GM19043 (cell line): ENCODE results near the gene TERT.
"Not testable (repeated sequence)": the region's sequence is repeated elsewhere in the genome, so short reads cannot be mapped to it uniquely, and the experiment has no call there.

Experiments
- ATAC-seq: cut with Tn5 transposase; IDR thresholded peaks from one replicate; pipeline ENCODE4 v1.9.1; 2021; ENCODE audit warnings: low read depth; ENCODE audit not compliant: unreplicated experiment

TERT gene

GRCh38 chr5:1294835-1295649, at the start of gene TERT:
TSS of gene TERT (minus strand) at chr5:1295068. CDS start at chr5:1294989, 79 bp downstream.
- ATAC-seq = no peak

- peak; percentile 22 for ATAC-seq
These were observed 49.3 kb upstream of the TERT start for GRCh38 chr5:1343931-1344901.

GRCh38 chr5:1343315-1343751, 48.5 kb upstream of the TERT start:
- ATAC-seq = no peak

DNA sequence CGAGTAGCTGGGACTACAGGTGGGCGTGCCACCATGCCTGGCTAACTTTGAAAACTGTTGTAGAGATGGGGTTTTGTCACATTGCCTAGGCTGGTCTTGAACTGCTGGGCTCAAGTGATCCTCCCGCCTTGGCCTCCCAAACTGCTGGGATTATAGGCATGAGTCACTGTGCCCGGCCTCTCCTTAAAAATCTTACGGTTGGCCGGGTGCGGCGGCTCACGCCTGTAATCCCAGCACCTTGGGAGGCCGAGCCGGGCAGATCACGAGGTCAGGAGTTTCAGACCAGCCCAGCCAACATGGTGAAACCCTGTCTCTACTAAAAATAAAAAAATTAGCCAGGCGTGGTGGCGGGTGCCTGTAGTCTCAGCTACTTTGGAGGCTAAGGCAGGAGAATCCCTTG, 47.8 kb upstream of the TERT start:
- not testable (repeated sequence) for ATAC-seq

GRCh38 chr5:1342268-1342667, 47.4 kb upstream of the TERT start:
- ATAC-seq = no peak

DNA sequence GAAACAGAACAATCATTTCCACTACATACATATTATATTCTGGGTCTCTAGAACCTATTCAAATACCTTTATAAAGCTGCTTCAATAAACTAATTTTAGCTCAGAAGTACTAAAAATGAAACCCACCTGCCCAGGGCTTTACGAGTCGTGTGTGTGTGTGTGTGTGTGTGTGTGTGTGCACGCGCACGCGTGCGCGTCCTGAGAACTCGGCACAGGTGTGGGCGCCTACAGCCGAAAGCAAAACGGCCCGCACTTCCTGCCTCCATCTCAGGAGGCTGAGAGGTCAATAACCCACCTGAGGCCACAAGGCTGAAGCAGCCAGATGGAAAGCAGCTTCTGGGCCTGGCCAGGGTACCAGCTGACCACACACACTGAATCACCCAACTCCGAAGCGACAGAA, 47.0 kb upstream of the TERT start:
- ATAC-seq = no peak

GRCh38 chr5:1339818-1340210, 44.9 kb upstream of the TERT start:
- not testable (repeated sequence) for ATAC-seq

DNA sequence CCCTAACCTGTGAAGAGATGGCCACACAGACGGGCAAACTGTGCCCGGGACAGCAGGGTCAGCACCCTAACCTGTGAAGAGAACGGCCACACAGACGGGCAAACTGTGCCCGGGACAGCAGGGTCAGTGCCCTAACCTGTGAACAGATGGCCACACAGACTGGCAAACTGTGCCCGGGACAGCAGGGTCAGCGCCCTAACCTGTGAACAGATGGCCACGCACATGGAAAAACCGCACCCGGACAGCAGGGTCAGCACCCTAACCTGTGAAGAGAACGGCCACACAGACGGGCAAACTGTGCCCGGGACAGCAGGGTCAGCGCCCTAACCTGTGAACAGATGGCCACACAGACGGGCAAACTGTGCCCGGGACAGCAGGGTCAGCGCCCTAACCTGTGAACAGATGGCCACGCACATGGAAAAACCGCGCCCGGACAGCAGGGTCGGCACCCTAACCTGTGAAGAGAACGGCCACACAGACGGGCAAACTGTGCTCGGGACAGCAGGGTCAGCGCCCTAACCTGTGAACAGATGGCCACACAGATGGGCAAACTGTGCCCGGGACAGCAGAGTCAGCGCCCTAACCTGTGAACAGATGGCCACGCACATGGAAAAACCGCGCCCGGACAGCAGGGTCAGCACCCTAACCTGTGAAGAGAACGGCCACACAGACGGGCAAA, 44.4 kb upstream of the TERT start:
- not testable (repeated sequence) for ATAC-seq

- ATAC-seq = no peak
These were observed 43.7 kb upstream of the TERT start for GRCh38 chr5:1338506-1339070.

GRCh38 chr5:1338196-1338490, 43.3 kb upstream of the TERT start:
- no peak for ATAC-seq

GRCh38 chr5:1337489-1338195, 42.8 kb upstream of the TERT start:
- ATAC-seq = no peak

DNA sequence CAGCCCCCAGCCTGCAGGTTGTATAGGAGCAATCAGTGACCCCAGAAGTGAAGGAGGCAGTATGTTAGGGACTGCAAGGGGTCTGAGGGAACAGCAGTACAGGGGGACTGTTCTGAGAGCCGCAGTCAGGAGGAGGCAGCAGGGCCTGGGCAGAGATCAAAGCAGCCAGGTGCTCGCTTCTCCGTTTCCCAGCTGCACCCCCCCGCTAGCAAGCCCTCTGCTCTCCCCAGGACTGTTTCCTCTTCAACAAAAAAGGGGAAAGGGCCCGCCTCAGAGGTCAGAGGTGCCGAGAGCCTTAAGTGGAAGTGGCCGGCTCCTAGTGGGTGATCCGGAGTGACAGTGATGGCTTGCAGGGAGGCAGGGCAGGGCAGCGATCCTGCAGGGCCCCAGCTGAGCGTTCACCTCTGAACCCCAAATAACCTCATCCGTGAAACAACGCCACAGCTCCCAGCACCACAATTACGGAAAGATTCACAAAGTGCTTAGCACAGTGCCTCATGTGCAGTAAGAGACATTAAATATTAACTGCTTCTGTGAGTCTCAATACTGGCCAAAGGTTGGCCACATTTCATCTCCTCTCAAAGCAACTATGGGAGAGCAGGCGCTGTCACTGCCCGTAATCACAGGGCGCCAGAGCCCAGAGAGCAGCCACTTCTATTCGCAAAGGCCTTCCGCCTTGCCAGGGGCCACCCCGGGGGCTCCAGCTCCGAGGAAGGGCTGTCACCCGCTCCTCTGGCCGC, 42.1 kb upstream of the TERT start:
- no peak for ATAC-seq

DNA sequence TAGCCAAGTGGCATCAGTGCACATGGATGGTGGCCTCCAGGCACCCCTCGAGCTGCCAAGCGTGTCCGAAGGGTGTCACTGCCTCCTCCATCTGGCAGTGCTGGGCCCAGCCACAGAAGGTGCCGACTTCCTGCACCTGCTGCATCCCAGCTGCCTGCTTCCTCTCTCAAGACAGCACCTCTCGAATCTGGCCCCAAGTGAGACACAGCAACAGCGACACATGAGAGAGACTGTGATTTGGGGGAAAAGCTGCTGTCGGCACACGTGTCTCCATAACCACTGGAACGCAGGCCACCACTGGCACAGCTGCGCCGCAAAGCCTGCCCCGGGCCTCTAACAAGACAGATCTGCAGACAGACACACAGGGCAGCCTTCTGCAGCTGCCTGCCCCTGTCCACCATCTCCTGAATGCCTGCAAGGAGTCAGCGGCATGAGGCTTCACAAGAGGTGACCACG, 41.3 kb upstream of the TERT start:
- ATAC-seq = no peak

DNA sequence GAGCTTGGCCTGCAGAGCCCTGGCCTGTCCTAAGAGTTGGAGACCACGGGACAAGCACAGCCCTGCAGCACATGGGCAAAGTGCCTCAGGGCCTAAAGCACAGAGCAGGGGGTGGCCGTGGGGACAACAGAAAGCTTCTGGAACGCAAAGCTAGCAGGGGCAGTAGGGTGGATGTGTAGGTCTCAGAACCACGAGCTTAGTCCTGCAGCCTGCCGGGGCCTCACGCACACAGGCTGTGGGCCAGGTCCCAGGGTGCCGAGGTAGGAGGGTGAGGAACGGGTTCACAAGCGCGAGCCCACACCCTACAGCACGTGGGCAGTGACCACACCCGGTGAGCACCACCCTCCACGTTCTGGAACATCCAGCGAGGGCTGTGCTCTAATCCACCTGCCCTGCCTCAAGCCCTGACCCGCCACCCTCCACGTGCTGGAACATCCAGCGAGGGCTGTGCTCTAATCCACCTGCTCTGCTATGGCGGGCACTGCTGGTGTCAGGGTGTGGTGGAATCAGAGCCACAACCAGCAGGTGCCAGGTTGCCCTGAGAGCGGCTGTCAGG, 40.8 kb upstream of the TERT start:
- ATAC-seq = no peak

DNA sequence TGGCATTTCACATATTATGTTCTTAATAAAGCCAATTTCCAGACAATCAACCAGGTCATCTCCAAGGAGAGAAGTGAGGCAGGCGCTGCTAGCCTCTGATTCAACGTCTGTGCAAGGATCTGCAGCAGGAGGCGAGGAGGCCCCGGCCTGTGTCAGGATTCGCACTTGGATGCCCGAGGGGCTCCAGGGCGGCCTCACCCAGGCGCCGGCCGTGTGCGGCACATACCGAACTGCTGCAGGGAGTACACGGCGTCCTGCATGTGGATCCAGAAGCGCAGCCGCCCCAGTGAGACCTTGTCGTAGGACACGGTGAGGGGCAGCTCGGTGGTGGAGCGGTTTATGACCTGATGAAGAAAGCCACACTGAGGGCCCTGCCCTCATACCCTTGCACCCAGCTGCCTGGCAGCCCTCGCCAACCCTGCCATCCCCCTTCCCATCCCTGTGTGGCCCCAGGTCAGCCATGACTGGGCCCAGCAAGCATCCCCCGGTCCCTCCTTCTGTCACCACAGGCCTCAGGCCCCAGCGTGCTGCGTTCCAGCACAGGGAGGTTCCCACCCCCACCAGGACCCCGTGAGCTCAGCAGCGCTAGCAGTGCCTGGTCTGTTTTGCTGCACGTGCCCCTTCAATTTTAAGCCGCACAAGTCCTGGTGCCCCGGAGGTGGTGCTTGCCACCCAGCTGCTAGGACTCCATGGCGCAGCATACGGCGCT, 40.1 kb upstream of the TERT start:
- ATAC-seq = no peak

DNA sequence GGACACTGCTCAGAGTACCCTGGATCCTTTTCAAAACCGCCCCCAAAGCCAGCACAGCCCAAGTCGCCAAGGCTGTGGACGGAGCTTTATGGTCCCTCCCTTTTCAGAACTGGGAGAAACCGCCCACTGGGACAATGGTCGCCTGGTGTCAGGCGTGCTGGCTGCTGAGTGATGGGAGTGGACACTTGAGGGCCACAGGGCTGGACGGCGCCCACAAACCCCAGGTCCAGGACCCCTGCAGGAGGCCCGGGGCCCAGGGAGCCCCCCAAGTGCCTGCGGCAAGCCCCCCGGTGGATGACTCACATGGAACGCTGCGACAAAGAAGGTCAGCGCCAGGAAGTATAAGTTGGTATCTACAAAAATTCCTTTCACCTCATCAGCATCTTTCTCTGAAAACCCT, 39.1 kb upstream of the TERT start:
- ATAC-seq = no peak

GRCh38 chr5:1333286-1333685, 38.4 kb upstream of the TERT start:
- not testable (repeated sequence) for ATAC-seq

DNA sequence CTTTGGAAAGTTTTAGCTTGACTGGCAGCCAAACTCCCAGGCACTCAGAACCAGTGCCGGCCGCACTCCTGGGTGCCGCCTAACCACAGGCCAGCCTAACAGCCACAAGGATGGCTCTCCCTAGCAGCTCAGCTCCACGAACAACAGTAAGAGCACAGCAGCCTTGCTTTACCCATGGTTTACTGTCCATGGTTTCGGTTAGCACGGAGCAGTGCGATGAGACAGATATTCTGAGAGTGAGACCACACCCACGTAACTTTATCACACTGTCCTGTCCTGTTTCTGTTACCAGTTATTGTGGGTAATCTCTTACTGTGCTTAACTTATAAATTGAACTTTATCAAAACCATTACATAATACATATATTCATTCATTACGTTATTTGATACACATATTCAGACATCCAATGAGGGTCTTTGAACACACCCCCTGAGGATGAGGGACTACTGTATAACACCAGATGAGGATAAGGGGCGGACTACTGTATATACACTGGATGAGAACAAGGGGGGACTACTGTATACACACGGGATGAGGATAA, 37.7 kb upstream of the TERT start:
- no peak for ATAC-seq
